Mucosa of rectum (tissue), 2 donors: ENCODE data around the gene MMP17.

ENCODE experiments used
- H3K27ac ChIP-seq, 2 donors: one replicate each; pipeline ENCODE4 v1.7.0; 2013; ENCODE audit warnings: inconsistent platforms in 2 of 2, low read depth in 2 of 2, low read length in 2 of 2
- H3K27me3 ChIP-seq, 2 donors: one replicate each; pipeline ENCODE4 v1.7.0; 2013; ENCODE audit warnings: low read length in 2 of 2; ENCODE audit not compliant: control insufficient read depth in 2 of 2, insufficient read depth in 2 of 2
- H3K36me3 ChIP-seq, 2 donors: one replicate each; pipeline ENCODE4 v1.7.0; 2013; ENCODE audit warnings: low read length in 2 of 2; ENCODE audit not compliant: control insufficient read depth in 2 of 2, insufficient read depth in 2 of 2
- H3K4me1 ChIP-seq, 2 donors: one replicate each; pipeline ENCODE4 v1.7.0; 2013; ENCODE audit warnings: low read length in 2 of 2, mild to moderate bottlenecking in 1 of 2; ENCODE audit not compliant: control insufficient read depth in 2 of 2, insufficient read depth in 2 of 2
- H3K4me3 ChIP-seq, 2 donors: one replicate each; pipeline ENCODE4 v1.7.0; 2013; ENCODE audit warnings: low read length in 2 of 2
- H3K9ac ChIP-seq, 2 donors: one replicate each; pipeline ENCODE4 v1.7.0; 2013; ENCODE audit warnings: low read length in 2 of 2, low read depth in 1 of 2, mild to moderate bottlenecking in 1 of 2
- H3K9me3 ChIP-seq, 2 donors: one replicate each; pipeline ENCODE4 v1.7.0; 2013; ENCODE audit warnings: low read length in 2 of 2; ENCODE audit not compliant: control insufficient read depth in 2 of 2
- donor health status: healthy.
- donor health status: Normal muscosa, but diverticular disease.

Gene MMP17

GRCh38 chr12:131815131-131815530, 13.1 kb upstream of the MMP17 start:
- no peak overlapping the region for H3K9ac ChIP-seq
- peaks cover 0 to 2% of the 10 kb centered on the region in 2 donors for H3K9me3 ChIP-seq
- no peaks in the 10 kb centered on the region for H3K4me1 ChIP-seq
- H3K27me3 ChIP-seq, result no peaks in the 10 kb centered on the region
- H3K27ac ChIP-seq, result no peak overlapping the region
- no peaks in the 10 kb centered on the region for H3K36me3 ChIP-seq
- no peak overlapping the region for H3K4me3 ChIP-seq

- Histone ChIP-seq H3K36me3 (no peaks in the 10 kb centered on the region), H3K9ac (no peak overlapping the region), H3K4me3 (no peak overlapping the region), H3K27ac (no peak overlapping the region), H3K27me3 (no peaks in the 10 kb centered on the region), H3K4me1 (no peaks in the 10 kb centered on the region), H3K9me3 (peaks cover 0 to 2% of the 10 kb centered on the region in 2 donors)
Observed at GRCh38 chr12:131816495-131816894, 11.7 kb upstream of the MMP17 start.

GRCh38 chr12:131817241-131817640, 11.0 kb upstream of the MMP17 start:
- Histone ChIP-seq H3K9me3 (peaks cover 0 to 2% of the 10 kb centered on the region in 2 donors), H3K4me1 (no peaks in the 10 kb centered on the region), H3K36me3 (no peaks in the 10 kb centered on the region), H3K9ac (no peak overlapping the region), H3K27me3 (no peaks in the 10 kb centered on the region), H3K27ac (no peak overlapping the region), H3K4me3 (no peak overlapping the region)

GRCh38 chr12:131818821-131819585, 9.2 kb upstream of the MMP17 start:
- Histone ChIP-seq H3K27ac (no peak overlapping the region), H3K36me3 (no peaks in the 10 kb centered on the region), H3K4me3 (no peak overlapping the region)

GRCh38 chr12:131824450-131824849, 3.7 kb upstream of the MMP17 start:
- Histone ChIP-seq H3K9ac (no peak overlapping the region), H3K4me1 (peaks cover under 1 to 4% of the 10 kb centered on the region in 2 donors), H3K36me3 (no peaks in the 10 kb centered on the region), H3K4me3 (no peak overlapping the region), H3K27ac (no peak overlapping the region), H3K9me3 (no peaks in the 10 kb centered on the region), H3K27me3 (peaks cover 5 to 14% of the 10 kb centered on the region in 2 donors)

More at GRCh38 chr12:131818821-131819585, 9.2 kb upstream of the MMP17 start:
- no peak overlapping the region for H3K9ac ChIP-seq
- no peaks in the 10 kb centered on the region for H3K27me3 ChIP-seq
- no peaks in the 10 kb centered on the region for H3K4me1 ChIP-seq
- no peaks in the 10 kb centered on the region for H3K9me3 ChIP-seq

GRCh38 chr12:131825146-131825892, 2.9 kb upstream of the MMP17 start:
- H3K9me3 ChIP-seq, result no peaks in the 10 kb centered on the region
- H3K4me1 ChIP-seq, result peaks cover 4 to 8% of the 10 kb centered on the region in 2 donors
- no peak overlapping the region for H3K4me3 ChIP-seq
- no peak overlapping the region for H3K27ac ChIP-seq
- H3K36me3 ChIP-seq, result no peaks in the 10 kb centered on the region
- peaks cover 8 to 21% of the 10 kb centered on the region in 2 donors for H3K27me3 ChIP-seq
- H3K9ac ChIP-seq, result no peak overlapping the region

DNA sequence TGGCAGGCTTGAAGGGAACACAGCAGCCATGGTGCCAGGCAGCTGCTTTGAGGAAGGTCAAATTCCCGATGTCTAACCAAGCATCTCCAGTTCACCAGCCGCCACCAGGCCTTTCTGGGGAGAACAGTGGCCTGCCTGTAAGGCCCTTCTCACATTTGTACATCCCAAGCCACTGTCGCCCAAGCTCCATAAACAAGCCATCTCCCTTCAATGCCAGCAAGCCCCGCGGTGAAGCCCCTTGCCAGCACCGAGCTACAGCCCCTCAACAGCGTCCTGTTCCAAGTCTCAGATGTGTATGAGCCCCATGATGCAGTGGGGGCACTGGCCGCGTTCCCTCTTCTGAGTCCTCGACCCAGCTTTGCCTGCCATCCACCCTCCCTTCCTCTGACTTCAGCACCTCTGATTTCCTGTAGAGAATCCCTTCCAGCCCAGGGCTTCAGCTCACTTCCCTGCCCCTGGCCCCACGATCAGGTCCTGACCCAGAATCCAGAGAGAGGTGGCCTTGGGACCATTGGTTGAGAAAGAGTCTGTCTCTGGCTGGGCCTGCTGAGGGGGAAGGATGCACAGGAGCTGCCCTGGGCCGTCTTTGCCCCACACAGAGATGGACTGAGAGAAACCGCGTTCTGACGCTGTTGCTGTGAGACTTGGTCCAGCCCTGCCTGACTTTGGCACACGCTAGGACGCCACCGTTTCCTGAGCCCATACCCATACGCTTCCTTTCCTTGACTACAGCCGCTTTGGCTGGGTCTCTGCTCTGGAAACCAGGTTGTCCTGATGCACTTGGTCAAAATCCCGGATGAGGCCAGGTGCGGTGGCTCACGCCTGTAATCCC, 1.9 kb upstream of the MMP17 start:
- peaks cover 13 to 22% of the 10 kb centered on the region in 2 donors for H3K27me3 ChIP-seq
- peaks cover 4 to 14% of the 10 kb centered on the region in 2 donors for H3K4me1 ChIP-seq
- H3K27ac ChIP-seq, result no peak overlapping the region
- H3K9ac ChIP-seq, result no peak overlapping the region
- H3K36me3 ChIP-seq, result no peaks in the 10 kb centered on the region
- H3K9me3 ChIP-seq, result no peaks in the 10 kb centered on the region
- H3K4me3 ChIP-seq, result no peak overlapping the region

GRCh38 chr12:131828671-131829355, 620 bp downstream of the MMP17 start:
- peak overlapping the region; percentile 35 to 37 for H3K4me3 ChIP-seq
- no peaks in the 10 kb centered on the region for H3K9me3 ChIP-seq
- peak overlapping the region in 1 of 2 donors; percentile 33 for H3K9ac ChIP-seq
- no peak overlapping the region for H3K27ac ChIP-seq
- peaks cover 26 to 37% of the 10 kb centered on the region in 2 donors for H3K27me3 ChIP-seq
- peaks cover 4 to 14% of the 10 kb centered on the region in 2 donors for H3K4me1 ChIP-seq
- H3K36me3 ChIP-seq, result no peaks in the 10 kb centered on the region

DNA sequence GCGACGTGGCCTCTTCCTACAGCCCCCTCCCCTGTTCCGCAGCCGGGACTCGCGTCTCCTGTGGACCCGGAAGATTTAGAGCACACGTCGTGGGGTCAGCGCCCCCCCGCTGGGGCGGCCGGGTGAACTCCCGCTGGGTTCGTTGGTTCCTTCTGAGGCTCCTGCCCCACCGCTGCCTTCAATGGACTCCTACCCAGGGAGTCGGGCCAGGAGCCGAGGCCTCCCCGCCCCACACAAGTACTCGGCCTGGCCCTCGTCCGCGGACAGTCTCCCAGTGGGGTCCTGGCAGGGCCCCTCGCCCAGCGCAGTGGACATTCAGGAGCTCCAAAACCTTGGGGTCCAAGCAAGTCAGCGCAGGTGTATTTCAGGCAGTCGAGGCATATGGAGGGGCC, 1.2 kb downstream of the MMP17 start:
- Histone ChIP-seq H3K4me3 (peak overlapping the region; percentile 35 to 37), H3K9me3 (no peaks in the 10 kb centered on the region), H3K27ac (no peak overlapping the region), H3K36me3 (no peaks in the 10 kb centered on the region), H3K4me1 (peaks cover 4 to 14% of the 10 kb centered on the region in 2 donors), H3K27me3 (peaks cover 26 to 35% of the 10 kb centered on the region in 2 donors), H3K9ac (peak overlapping the region in 1 of 2 donors; percentile 33)
